Measurements from ENCODE around the gene ST3GAL3.
A peak's percentile ranks its signal among the peaks of the same experiment; 100 is the strongest.

The ST3GAL3 gene

GRCh38 chr1:43707190-43708001, at the start of gene ST3GAL3:
ST3GAL3 (plus strand) TSS chr1:43707536; CDS start chr1:43736263, 28,727 bp downstream.
- DNase-seq (ENCODE audit: low spot score) = peak; percentile 89

- DNase-seq (ENCODE audit: low spot score) = no peak
Measured at GRCh38 chr1:43659212-43660166, 47.8 kb upstream of the ST3GAL3 start.

GRCh38 chr1:43660355-43660754, 47.0 kb upstream of the ST3GAL3 start:
- DNase-seq (ENCODE audit: low spot score) = no peak

DNA sequence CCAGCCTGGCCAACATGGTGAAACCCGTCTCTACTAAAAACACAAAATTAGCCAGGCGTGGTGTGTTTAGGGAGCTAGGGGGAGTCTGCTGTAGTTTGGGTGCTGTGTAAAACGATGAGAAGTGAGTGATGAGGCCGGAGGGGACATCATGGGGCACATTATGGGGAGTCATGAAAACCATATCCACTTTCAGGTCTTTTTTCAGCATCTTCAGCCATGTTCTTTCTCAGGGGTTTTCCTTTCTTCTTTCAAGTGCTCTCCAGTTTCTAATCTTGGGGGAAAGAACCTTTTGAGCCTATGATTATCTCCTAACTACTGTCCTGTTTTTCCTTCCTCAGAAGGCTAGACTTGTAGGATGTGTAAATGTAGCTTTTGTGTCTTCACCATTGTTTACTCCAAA, 43.0 kb upstream of the ST3GAL3 start:
- no peak for DNase-seq (ENCODE audit: low spot score)

DNA sequence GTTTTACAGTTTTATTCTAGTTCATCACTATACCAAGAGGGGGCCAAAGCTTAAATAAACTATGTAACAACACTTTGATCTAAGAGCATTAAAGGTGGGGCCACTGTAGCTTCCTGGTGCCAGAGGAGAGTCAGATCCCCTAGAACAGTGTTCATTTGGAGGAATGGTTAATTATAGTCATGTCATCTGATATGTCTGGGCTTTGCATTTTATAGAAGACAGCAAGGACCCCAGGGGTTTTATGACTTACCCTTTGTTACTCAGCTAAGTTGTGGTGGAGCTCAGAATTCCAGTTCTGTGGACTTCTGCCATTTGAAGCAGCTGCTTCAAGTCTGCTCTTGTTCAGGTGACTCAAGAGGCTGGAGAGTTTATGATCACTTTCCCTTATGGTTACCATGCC, 40.7 kb upstream of the ST3GAL3 start:
- DNase-seq (ENCODE audit: low spot score) = no peak

DNA sequence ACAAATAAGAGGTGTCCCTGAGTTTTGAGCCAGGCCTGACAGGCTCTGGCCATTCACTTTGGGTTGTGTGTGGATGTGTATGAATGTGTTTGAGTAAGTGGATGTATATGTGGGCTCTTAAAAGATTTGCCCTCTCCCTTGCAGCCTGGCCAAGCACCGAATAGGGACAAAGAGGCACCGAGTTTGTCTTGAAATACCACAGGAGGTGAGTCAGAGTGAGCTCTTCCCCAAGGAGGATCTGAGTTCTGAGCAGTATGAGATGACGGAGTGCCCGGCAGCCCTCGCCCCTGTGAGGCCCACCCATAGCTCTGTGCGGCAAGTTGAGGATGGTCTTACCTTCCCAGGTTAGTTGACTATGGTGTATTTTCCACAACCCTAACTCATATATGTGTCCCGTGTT, 38.4 kb upstream of the ST3GAL3 start:
- no peak for DNase-seq (ENCODE audit: low spot score)

GRCh38 chr1:43669878-43670277, 37.5 kb upstream of the ST3GAL3 start:
- no peak for DNase-seq (ENCODE audit: low spot score)

- no peak for DNase-seq (ENCODE audit: low spot score)
Measured at GRCh38 chr1:43671193-43671592, 36.1 kb upstream of the ST3GAL3 start.

DNA sequence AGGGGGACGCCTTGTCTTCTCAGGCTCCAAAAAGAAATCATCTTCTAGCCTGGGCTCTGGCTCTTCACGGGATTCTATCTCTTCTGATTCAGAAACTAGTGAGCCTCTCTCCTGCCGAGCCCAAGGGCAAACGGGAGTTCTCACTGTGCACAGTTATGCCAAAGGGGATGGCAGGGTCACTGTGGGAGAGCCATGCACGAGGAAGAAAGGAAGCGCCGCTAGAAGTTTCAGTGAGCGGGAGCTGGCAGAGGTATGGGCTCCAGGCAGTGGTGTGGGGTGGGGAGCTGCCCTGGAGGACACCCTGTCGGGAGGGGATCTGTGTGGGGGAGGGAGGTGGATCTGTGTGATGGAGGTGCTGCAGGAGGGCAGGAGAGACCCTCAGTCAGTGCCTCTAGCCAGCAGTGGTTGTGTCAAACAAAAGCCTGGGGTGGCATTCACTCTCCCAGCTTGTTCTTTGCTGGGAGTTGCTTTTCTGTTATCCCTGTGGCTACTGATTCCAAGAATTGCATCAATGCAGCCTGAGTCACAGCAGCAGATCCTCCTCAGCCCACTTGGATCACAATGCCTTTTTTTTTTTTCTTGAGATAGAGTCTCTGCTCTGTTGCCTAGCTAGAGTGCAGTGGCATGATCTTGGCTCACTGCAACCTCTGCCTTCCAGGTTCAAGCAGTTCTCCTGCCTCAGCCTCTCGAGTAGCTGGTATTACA, 35.6 kb upstream of the ST3GAL3 start:
- DNase-seq (ENCODE audit: low spot score) = no peak

DNA sequence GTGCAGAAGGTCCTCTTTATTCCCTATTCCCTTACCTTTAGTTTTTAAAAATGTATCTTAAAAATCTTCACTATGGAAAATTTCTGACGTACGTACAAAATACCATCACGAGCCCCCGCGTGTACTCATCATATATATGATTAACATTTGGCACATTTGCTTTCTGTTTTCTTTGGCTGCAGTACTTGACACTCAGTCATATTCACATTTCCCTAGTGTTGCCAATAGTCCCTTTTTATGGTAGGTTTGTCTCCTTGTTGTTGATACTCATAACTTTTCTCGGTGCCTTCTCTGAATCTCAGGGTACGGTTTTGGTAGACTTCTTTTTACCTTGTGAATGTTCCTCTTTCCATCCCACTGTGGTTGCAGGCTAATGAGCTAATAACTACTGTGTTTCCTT, 34.1 kb upstream of the ST3GAL3 start:
- no peak for DNase-seq (ENCODE audit: low spot score)

DNA sequence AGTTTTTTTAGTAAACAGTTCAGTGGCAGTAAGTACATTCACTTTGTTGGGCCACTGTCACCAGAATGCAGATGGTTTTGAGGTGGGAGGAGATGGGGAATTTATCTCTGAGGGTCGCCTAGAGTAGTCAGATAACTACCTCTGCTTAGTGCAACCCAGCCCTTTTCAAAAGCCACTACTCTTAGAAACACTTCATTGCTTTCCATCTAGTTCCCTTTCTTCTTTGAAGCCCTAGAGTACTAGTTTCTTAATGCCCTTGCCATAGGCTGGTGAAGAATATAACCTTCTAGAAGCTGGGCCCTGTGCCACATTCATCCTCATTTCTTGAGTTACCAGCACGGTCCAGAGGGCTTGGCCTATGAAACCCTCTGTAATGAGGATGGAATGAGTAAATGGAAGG, 28.4 kb upstream of the ST3GAL3 start:
- DNase-seq (ENCODE audit: low spot score) = no peak

DNA sequence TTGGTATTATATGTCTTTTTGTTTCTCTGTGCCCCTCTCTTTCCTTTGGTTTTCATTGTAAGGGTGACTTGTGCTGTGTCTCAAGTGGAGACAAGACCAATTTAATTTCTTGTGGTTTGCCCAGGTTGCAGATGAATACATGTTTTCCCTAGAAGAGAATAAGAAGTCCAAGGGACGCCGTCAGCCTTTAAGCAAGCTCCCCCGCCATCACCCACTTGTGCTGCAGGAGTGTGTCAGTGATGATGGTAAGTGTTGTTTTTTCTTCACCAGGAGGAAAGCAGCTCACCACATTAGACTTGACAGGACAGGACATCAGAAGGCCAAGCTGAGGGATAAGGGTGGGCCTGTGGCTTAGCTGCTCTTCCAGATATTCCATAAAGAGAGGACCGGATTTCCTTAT, 23.8 kb upstream of the ST3GAL3 start:
- DNase-seq (ENCODE audit: low spot score) = no peak

DNA sequence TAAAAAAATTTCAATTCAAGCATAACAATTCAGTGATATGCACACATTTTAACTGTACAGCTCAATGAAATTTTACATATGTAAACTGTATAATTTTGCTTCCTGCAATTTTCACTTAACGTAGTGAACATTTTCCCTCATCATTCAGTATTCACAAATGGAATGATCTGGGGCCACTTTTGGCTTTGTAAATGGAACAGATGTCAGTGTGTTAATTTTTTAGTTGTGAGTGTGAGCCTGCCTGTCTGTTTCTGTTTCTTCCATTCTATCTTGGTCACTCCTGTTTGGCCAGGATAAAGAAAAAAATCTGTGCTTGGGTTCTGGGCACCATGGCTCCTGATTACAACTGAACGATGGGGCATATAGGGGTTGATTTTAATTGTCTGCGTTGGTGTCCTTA, 20.5 kb upstream of the ST3GAL3 start:
- no peak for DNase-seq (ENCODE audit: low spot score)

DNA sequence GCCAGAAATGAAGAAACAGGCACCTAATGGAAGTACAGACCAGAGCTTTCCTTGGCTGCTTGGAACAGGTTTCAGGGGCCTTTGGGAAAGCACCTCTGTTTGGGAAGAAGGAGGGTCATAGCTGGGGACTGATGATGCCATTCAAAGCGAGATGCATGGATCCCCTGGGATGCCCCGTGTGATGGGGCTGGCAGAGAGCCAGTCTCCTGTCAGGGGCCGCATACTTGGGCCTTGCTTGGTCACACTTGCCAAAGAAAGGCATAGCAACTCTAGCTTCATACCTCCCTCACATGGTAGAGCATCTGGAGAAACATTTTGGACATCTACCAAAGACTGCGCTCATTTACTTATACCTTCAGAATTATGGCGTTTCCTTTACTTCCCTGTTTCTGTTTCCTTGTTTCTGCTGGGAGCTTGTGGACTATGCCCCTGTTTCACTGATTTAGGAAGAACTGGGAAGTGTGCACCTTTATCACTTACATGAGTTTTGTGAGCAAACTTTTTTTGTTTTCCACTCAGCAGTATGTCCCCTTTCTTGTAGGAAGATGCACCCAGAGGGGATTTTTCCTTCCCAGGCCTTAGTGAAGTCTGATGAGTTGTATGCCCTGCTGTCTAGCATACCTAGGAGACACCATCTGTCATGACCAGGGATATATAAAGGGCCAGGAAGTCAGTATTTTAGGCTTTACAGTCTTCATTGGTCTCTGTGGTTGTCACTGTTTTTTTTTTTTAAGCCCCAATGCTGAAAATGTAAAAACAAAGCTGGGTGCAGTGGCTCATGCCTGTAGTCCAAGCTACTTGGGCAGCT, 19.8 kb upstream of the ST3GAL3 start:
- no peak for DNase-seq (ENCODE audit: low spot score)

GRCh38 chr1:43688109-43688387, 19.3 kb upstream of the ST3GAL3 start:
- no peak for DNase-seq (ENCODE audit: low spot score)

GRCh38 chr1:43688594-43689000, 18.7 kb upstream of the ST3GAL3 start:
- DNase-seq (ENCODE audit: low spot score) = no peak

- no peak for DNase-seq (ENCODE audit: low spot score)
Measured at GRCh38 chr1:43689289-43689688, 18.0 kb upstream of the ST3GAL3 start.

DNA sequence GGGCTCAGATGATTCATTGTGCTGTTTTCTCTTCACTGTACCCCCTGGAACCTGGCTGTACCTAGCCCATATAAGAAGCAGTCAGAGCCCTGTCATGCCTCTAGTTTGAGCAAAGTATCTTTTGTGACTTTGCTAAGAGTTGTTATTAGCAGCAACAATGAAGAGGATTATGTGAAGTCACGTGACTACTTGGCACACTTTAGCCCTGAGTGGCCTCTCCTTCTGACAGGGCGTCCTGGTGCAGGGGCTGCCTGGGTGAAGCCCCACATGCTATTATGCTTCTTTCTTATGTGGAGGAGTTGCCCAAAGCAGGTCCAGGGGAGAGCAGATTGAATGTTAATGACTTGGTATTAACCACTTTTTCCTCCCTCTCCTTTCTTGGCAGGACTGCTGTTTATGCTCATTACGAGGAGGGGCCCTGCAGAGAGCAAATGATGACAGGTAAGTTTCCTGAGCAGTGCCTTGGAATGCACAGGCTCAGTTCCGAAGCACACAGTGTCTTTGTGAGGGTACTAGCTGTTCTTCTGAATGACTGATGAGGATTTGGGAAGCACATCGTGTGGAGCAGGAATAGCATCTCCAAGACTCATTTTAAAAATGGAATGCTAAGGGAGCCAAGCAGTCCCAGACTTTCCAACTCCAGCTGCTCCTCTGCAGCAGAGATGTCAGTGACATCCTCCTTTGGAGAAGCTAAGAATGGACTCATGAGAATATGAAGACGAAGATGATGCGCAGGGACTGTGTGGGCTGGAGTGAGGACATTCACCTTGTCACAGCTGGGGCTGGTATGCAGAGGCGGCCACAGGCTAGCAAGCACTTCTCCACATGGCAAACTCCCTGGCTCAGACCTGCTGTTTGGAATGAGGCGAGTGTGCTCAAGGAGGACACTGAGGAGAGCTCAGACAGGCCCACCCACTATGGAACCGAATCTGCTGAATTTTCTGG, 15.2 kb upstream of the ST3GAL3 start:
- peak; percentile 53 for DNase-seq (ENCODE audit: low spot score)

DNA sequence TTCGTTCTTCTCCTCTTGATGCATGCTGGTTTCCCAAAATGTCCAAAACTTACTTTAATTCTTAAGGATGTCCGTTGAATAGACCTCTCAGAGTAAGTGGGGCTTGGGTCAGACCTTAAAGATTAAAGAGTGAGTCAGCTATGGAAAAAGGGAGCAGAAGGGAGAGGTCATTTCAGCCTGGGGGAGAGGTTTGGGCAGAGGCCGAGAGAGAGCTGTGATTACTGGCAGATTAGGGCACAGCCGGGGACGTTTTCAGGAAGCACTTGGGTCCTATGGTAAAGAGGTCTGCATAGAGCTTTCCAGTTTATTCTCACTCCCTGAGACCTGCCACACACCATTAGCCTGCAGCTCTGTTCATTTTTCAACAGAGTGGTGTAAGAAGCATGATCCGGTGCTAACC, 14.0 kb upstream of the ST3GAL3 start:
- DNase-seq (ENCODE audit: low spot score) = no peak

DNA sequence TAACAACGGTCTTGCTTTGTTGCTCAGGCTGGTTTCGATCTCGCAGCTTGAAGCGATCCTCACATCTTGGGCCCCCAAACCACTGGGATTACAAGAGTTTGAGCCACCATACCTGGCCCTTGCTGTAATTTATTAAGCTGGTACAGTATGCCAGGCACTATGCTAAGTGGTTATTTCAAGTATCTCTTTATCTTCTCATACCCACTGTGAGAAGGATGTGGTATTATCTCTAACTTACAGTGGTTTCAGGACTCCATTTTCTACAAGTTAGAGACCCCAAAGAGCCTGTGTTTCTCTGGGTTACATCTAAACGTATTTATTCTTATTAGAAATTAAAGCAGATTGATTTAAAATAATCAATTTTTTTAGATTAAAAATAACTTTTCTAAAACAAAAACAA, 8.1 kb upstream of the ST3GAL3 start:
- DNase-seq (ENCODE audit: low spot score) = no peak

- DNase-seq (ENCODE audit: low spot score) = no peak
Measured at GRCh38 chr1:43703836-43704235, 3.5 kb upstream of the ST3GAL3 start.
